Endothelial cell of umbilical vein (primary cell): Measurements from ENCODE around the gene PRDM2.

Experiments
- EZH2 ChIP-seq: IDR thresholded peaks from 2 replicates; pipeline ENCODE4 v1.6.1; 2012; ENCODE audit warnings: borderline replicate concordance, low read depth, mild to moderate bottlenecking, moderate library complexity, low read length, inconsistent platforms; ENCODE audit not compliant: severe bottlenecking
- FOS ChIP-seq: IDR thresholded peaks from 2 replicates; pipeline ENCODE4 v1.6.1; 2011; ENCODE audit warnings: mild to moderate bottlenecking, low read length, moderate library complexity, borderline replicate concordance; ENCODE audit not compliant: insufficient read depth
- JUN ChIP-seq: IDR thresholded peaks from 2 replicates; pipeline ENCODE4 v1.6.1; 2011; ENCODE audit warnings: borderline replicate concordance, low read depth; ENCODE audit not compliant: insufficient read length, insufficient read depth
- MAX ChIP-seq: IDR thresholded peaks from 2 replicates; pipeline ENCODE4 v1.6.1; 2011; ENCODE audit not compliant: insufficient read depth, insufficient read length
- MYC ChIP-seq: IDR thresholded peaks from one replicate; pipeline ENCODE4 v1.6.1; 2011; ENCODE audit warnings: mild to moderate bottlenecking, low read depth, low read length
- POLR2A ChIP-seq: IDR thresholded peaks from 2 replicates; pipeline ENCODE4 v1.6.1; 2012; ENCODE audit warnings: low read depth, mild to moderate bottlenecking, control low read depth, low read length
- POLR2AphosphoS5 ChIP-seq: IDR thresholded peaks from 2 replicates; pipeline ENCODE4 v1.6.1; 2012; ENCODE audit warnings: low read depth, mild to moderate bottlenecking, control low read depth, low read length, moderate library complexity; ENCODE audit not compliant: insufficient read depth
- TF ChIP-seq, protein P1 (sequence below), 2 donors: IDR thresholded peaks; 1 replicate in 1 of 2; 2 replicates in 1 of 2; pipeline ENCODE4 v1.5.1; 2011; ENCODE audit warnings: low read length in 2 of 2, mild to moderate bottlenecking in 2 of 2, moderate library complexity in 2 of 2, control low read depth in 1 of 2, inconsistent platforms in 1 of 2, low read depth in 1 of 2; ENCODE audit not compliant: insufficient read depth in 1 of 2; ENCODE audit errors: extremely low read depth in 1 of 2

DNA sequence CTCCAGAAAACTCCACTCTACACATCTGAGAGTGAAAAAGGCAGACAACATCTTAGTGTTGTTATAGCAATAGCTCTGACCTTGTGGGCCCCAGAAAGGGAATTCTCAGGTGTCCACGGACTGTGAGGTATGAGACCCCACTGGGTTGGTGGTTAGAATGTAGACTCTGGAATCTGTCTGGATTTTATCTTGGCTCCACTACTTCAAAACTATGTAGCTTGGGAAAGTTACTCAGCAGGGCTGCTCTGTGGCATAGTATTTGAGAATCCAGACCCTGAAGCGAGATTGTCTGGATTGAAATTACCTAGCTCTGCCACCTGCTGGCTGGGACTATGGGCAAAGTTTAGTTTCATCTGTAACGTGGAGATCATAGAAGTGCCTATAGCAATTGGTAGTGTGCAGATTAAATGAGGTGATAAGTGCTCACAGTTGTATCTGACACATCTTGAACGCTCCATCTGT, 25.8 kb downstream of the PRDM2 start:
- TF ChIP-seq, protein P1, sequence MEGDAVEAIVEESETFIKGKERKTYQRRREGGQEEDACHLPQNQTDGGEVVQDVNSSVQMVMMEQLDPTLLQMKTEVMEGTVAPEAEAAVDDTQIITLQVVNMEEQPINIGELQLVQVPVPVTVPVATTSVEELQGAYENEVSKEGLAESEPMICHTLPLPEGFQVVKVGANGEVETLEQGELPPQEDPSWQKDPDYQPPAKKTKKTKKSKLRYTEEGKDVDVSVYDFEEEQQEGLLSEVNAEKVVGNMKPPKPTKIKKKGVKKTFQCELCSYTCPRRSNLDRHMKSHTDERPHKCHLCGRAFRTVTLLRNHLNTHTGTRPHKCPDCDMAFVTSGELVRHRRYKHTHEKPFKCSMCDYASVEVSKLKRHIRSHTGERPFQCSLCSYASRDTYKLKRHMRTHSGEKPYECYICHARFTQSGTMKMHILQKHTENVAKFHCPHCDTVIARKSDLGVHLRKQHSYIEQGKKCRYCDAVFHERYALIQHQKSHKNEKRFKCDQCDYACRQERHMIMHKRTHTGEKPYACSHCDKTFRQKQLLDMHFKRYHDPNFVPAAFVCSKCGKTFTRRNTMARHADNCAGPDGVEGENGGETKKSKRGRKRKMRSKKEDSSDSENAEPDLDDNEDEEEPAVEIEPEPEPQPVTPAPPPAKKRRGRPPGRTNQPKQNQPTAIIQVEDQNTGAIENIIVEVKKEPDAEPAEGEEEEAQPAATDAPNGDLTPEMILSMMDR (IDR thresholded peaks at IDR 0.05; ENCODE audit: extremely low read depth in 1 of 2, insufficient read depth in 1 of 2, low read depth in 1 of 2, low read length in 2 of 2), result peak in 1 of 2 donors; percentile 44
- no peak for TF ChIP-seq POLR2AphosphoS5
- TF ChIP-seq EZH2, result no peak
- no peak for TF ChIP-seq POLR2A
- no peak for TF ChIP-seq MYC
- no peak for TF ChIP-seq JUN
- no peak for TF ChIP-seq FOS
- no peak for TF ChIP-seq MAX
